ENCODE results near the gene GAB3.

- TF ChIP-seq CTCF (IDR thresholded peaks at IDR 0.05; ENCODE audit: insufficient read depth, low read length, poor library complexity, severe bottlenecking) (no peak), EZH2phosphoT487 (conservative IDR thresholded peaks at IDR 0.05; ENCODE audit: low read length) (no peak)
Observed at GRCh38 chrX:154727871-154728270, 23.0 kb downstream of the GAB3 start.

All from SU-DHL-6 (cell line).